SK-N-SH (cell line): ENCODE data around the gene SLFN14.

Source experiments
- EP300 ChIP-seq, 2 experiments: IDR thresholded peaks; 2 replicates each; pipeline versions ENCODE4 v1.4.0 to v1.6.1; 2012; ENCODE audit warnings: borderline replicate concordance in 1 of 2, low read depth in 1 of 2, low read length in 1 of 2
- TF ChIP-seq, protein P1 (sequence below): fragments of 200-600 bp; sonication (generic); IDR thresholded peaks from 2 replicates; pipeline ENCODE4 v1.6.1; 2017; ENCODE audit warnings: antibody characterized with exemption, mild to moderate bottlenecking, moderate library complexity

DNA sequence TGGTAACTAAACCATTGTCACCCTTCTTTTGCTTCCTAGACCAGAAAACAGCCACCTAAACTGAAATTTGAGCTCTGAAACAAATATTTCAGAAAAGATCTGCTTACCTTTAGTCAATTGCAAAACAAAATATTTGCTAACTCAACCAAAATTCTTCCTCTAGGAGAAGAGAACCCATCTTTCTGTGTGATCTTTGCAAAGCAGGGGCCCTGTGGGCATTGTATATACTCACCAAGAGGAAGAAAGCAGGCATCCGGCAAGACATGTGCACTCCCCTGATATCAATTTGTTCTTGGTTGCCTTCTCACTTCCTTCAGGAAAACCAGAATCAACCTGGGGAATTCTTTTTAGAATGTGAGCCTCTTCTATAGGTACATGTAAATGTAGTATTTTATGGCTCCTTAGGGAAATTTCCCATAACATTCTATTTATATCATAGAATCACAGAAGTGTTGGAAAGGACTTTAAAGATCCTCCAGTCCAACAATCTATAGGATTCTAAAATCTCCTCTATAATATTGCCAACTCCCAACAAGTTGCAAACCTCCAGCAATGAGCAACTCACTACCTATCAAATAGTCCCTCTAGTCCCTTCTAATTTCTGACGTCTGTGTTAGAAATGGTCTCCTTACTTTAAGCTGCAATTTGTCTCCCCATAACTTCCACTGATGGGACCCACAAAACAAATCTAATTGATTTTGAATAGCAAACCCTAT, 966 bp downstream of the SLFN14 start:
- TF ChIP-seq, protein P1, sequence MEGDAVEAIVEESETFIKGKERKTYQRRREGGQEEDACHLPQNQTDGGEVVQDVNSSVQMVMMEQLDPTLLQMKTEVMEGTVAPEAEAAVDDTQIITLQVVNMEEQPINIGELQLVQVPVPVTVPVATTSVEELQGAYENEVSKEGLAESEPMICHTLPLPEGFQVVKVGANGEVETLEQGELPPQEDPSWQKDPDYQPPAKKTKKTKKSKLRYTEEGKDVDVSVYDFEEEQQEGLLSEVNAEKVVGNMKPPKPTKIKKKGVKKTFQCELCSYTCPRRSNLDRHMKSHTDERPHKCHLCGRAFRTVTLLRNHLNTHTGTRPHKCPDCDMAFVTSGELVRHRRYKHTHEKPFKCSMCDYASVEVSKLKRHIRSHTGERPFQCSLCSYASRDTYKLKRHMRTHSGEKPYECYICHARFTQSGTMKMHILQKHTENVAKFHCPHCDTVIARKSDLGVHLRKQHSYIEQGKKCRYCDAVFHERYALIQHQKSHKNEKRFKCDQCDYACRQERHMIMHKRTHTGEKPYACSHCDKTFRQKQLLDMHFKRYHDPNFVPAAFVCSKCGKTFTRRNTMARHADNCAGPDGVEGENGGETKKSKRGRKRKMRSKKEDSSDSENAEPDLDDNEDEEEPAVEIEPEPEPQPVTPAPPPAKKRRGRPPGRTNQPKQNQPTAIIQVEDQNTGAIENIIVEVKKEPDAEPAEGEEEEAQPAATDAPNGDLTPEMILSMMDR, result no peak
- no peak for TF ChIP-seq EP300 (IDR thresholded peaks at IDR 0.05; ENCODE audit: borderline replicate concordance in 1 of 2, low read depth in 1 of 2, low read length in 1 of 2)
